Measurements from ENCODE around the gene DNAJC1.

DNAJC1 gene

GRCh38 chr10:21959998-21960397, 43.5 kb downstream of the DNAJC1 start:
- no peak for DNase-seq (ENCODE audit: low read depth)

- no peak for DNase-seq (ENCODE audit: low read depth)
Observed at GRCh38 chr10:21954690-21955089, 48.8 kb downstream of the DNAJC1 start.

GRCh38 chr10:21954132-21954531, 49.4 kb downstream of the DNAJC1 start:
- no peak for DNase-seq (ENCODE audit: low read depth)

- DNase-seq (ENCODE audit: low read depth): peak; percentile 27
Observed at GRCh38 chr10:21953585-21954057, 49.9 kb downstream of the DNAJC1 start.

DNA sequence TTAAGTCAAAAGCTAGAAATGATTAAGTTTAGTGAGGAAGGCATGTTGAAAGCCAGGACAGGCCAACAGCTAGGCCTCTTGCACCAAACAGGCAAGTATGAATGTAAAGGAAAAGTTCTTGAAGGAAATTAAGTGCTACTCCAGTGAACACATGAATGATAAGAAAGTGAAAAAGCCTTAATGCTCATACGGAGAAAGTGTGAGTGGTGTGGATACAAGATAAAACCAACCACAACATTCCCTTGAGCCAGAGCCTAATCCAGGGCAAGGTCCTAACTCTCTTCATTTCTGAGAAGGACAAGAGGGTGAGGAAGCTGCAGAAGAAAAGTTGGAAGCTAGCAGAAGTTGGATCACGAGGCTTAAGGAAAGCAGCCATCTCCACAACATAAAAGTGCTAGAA, 53.0 kb downstream of the DNAJC1 start:
- no peak for DNase-seq (ENCODE audit: low read depth)

- no peak for DNase-seq (ENCODE audit: low read depth)
Observed at GRCh38 chr10:21946946-21947345, 56.6 kb downstream of the DNAJC1 start.

DNA sequence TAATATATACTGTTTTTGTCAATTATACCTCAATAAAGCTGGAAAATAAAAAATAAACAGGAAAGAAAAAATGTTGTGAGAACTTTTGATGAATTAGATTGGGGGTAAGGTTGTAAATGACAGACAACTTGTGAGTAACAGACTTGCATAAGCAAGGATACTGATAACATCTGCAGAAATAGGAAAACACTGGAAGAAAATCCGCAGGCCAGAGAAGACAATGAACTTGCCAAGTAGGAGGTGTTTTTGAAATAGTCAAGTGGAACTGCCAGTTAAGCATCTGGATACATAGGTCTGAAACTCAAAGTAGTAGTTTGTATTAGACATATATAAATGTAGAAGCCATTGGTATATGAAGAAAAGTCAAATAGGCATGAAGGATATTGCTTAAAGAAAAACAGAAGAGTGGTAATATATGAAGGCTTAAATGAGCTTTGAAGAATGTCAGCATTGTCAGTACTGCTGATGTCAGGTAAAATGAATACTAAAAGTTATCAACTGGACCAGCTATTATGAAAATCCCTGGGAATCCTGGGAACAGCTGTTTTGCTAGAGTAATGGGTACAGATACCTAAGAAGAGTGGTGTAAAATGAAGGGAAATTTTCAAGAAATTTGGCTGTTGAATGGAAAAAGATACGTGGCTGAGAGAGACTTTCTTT, 58.7 kb downstream of the DNAJC1 start:
- no peak for DNase-seq (ENCODE audit: low read depth)

DNA sequence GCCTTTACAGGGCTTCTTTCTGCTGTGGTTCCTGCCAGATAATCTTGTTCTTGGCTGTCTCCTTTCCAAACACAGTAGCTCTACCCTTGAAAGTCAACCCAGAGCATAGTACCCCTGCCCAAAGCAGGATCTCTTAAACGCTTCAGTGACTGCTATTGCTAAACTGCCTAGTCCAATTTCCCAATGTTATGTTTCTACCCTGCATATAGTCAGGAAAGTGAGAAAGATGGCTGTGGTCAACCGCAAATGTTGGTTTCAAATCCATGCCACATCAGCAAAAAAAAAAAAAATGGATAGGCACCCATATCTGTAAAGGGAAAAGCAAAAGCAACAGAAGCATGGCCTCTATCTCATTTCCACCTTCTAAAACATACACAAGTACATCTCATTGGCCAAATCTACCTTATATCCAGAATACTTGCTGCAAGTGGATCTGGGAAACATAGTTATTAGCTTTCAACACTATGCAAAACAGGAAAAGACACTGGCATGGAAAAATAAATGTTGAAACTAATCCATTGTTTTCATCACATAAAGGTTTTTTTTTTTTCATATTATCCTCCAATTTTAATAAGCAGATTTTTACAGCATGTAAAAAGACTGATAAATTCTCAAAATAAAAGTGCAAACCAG, 59.8 kb downstream of the DNAJC1 start:
- DNase-seq (ENCODE audit: low read depth): peak; percentile 45

DNA sequence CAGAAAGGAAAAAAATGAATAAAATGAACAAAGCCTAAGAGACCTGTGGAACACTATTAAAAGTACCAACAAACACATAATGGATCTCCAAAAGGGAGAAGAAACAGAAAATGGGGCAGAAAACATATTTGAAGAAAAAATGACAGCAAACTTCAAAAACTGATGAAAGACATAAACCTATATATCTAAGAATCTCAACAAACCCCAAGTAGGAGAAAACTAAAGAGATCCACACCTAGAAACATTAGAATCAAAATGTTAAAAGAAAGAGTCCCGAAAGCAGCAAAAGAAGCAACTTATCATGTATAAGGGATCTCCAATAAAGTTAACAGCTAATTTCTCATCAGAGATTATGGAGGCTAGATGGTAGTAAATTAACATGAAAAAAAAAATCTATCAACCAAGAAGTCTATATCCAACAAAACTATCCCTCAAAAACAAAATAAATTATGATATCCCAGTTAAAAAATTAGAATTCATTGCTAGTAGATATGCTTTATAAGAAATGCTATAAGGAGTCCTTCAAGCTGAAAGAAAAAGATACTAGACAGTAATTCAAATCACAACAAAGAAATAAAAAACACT, 68.0 kb downstream of the DNAJC1 start:
- no peak for DNase-seq (ENCODE audit: low read depth)

DNA sequence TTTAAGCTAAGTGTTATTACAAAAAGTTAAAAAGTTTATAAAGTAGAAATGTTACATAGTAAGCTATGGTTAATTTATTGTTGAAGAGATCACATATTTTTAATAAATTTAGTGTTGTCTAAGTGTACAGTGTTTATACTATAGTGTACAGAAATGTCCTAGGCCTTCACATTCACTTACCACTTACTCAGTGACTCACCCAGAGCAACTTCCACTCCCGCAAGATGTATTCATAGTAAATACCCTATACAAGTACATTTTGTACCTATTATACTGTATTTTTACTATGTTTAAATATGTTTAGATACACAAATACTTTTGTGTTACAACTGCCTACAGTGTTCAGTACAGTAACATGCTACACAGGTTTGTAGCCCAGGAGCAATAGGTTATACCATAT, 69.2 kb downstream of the DNAJC1 start:
- no peak for DNase-seq (ENCODE audit: low read depth)

DNA sequence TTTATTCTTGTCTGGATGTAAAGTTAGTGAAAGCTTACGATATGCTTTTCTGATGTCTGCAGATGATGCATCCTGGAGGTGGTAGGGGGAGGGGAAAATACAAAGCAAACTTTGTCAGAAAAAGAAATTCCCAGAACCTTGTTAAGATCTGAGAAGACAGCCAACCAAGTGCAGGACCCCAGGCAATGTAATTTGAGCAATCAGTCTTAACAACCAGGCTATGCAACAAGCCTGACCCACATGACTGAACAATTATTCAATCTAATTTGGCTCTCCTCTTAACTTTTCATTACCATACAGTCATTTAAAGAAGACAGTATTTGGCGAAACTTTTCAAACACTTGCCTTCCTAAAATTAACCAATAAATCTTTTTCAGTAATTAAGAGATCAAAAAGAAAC, 74.5 kb downstream of the DNAJC1 start:
- DNase-seq (ENCODE audit: low read depth): no peak

- peak; percentile 74 for DNase-seq (ENCODE audit: low read depth)
Observed at GRCh38 chr10:21927631-21928353, 75.7 kb downstream of the DNAJC1 start.

GRCh38 chr10:21926949-21927348, 76.6 kb downstream of the DNAJC1 start:
- peak; percentile 88 for DNase-seq (ENCODE audit: low read depth)

GRCh38 chr10:21926358-21926925, 77.1 kb downstream of the DNAJC1 start:
- DNase-seq (ENCODE audit: low read depth): no peak

DNA sequence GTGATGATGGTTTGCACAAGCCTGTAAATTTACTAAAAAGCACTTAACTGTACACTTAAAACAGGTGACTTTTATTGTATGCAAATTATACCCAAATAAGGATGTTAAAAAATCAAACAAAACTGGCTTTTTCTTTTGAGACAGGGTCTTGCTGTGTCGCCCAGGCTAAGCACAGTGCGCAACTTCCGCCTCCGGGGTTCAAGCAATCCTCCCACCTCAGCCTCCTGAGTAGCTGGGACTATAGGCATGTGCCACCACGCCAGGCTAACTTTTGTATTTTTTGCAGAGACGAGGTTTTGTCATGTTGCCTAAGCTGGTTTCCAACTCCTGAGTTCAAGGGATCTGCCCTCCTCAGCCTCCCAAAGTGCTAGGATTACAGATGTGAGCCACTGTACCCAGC, 77.7 kb downstream of the DNAJC1 start:
- no peak for DNase-seq (ENCODE audit: low read depth)

- DNase-seq (ENCODE audit: low read depth): no peak
Observed at GRCh38 chr10:21924511-21924910, 79.0 kb downstream of the DNAJC1 start.

DNA sequence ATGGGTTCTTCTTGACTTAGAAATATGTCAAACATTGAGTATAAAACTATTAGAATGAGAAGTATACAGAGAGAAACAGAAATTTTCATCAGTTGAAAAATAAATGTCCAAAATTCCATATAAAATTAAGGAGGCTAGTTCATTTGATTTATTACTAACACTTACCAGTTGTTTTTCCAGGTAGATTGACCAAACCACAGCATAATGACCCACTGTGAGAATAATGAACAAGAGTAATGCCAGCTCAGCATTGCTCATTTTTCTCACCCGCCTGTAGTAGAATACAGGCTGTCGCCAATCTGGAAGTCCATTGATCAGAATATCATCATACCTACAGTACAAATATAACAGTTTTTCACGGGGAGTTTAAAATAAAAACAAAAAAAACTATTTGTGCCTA, 82.9 kb downstream of the DNAJC1 start:
- no peak for DNase-seq (ENCODE audit: low read depth)

DNA sequence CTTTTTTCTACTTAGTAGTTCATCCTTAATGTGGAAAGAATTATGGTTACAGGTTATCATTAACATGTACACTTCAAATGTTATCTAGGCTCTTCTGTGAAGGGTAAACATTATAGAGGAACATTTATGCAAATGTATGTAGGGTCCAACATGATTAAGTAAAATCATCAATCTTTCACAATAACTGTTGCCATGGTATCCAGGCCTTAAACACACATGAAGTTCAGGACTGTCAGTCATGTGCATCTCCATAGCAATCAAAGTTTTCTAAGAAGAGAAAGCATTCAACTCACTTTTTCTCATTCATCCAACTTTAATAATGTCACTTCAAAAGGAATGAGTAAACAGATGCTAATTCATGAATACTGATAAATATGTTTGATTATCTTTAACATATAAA, 83.6 kb downstream of the DNAJC1 start:
- DNase-seq (ENCODE audit: low read depth): no peak

GRCh38 chr10:21919117-21919516, 84.4 kb downstream of the DNAJC1 start:
- DNase-seq (ENCODE audit: low read depth): no peak

GRCh38 chr10:21912625-21913024, 90.9 kb downstream of the DNAJC1 start:
- no peak for DNase-seq (ENCODE audit: low read depth)

- no peak for DNase-seq (ENCODE audit: low read depth)
Observed at GRCh38 chr10:21910798-21911197, 92.7 kb downstream of the DNAJC1 start.

DNA sequence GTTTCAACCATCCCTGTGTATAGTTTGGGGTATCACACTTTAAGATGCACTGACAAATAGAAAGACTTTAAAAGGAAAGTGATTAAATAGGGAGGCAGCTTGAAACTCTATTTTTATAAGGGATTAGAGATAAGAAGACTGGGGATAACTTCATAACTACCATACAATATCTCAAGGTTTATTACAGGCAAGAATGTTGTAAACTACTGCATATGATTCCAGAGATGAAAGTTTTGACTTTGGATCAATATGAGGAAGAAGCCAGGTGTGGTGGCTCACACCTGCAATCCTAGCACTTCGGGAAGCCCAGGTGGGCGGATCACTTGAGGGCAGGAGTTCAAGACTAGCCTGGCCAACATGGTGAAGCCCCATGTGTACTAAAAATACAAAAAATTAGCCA, 96.1 kb downstream of the DNAJC1 start:
- no peak for DNase-seq (ENCODE audit: low read depth)

- no peak for DNase-seq (ENCODE audit: low read depth)
Observed at GRCh38 chr10:21904930-21905329, 98.6 kb downstream of the DNAJC1 start.

All from fibroblast of gingiva (primary cell).